ENCODE results near the gene COG8.
"Not testable (repeated sequence)": the region's sequence is repeated elsewhere in the genome, so short reads cannot be mapped to it uniquely, and the experiment has no call there.

Gene COG8

DNA sequence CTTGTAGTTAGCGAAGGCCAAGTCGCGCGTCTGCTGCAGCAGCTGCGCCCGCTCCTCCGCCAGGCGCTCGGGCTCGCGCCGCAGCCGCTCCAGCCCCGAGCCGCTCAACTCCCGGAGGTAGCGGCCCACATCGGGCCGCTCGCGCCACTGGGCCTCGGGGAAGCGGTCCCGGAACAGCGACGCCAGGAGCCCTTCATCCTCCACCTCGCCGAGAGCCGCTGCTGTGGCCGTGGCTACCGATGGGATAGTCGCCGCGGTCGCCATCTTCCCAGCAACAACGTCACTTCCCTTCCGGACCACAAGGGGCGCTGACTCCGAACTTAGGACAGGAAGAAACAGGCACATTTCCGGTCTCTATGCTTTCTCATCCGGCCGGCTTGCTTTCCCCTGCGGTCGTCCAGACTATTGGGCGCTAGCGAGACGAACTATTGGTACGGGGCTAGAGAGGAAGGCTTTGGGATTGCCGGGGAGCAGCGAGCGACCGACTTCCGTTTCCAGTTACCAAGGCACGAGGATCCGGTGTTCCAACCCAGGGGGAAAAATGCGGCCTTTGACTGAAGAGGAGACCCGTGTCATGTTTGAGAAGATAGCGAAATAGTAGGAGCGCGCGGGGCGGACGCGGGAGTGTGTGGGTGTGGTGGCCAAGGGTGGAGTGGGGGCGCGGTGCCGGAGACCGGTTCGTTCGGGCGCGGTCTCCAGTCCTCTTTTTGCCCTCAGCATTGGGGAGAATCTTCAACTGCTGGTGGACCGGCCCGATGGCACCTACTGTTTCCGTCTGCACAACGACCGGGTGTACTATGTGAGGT, at the start of gene COG8, which contains the start of gene NIP7:
Gene COG8, minus strand, starts transcription at position 276 of the 806 bp plus-strand sequence. Its CDS starts 12 bp downstream, at position 264.
Gene NIP7, plus strand, starts transcription at position 484 of the 806 bp plus-strand sequence. Its CDS starts 58 bp downstream, at position 542.
- DNase-seq (ENCODE audit: low spot score) = peak; percentile 96

DNA sequence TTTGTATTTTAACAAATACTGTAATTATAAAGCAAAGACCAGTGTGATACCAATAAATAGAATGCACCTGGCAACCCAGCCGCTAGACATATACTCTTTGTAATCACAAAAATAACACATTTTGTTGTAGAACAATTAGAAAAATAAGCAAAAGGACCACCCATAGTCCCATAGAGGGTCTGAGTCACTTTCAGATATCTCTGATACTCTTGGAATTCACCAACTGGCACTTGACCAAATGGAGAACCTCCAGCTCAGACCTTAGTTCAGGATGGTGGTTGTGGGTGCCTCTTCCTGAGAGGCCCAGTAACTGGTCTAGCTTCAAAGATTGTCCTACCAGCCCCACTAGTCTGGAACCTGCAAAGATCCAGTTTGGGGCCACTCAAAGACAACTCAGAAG, 47.2 kb upstream of the COG8 start:
- no peak for DNase-seq (ENCODE audit: low spot score)

DNA sequence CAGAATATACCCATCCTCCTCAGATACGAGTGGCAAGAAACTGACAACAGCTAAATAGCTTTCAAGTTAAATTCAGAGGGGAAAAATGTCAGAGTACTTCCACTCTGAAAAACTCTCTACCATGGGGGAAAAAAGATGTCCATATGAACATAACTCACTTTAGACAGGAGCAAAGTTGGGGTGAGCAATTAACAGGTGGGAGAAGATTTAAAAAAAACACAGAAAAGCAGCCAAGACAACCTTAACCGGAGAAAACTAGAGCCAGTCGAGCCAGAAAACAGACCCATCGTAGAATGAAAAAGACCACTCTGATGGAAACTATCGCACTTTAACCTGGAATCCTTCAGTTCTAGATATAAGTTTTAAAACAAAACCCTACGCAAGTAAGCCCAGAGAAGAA, 45.6 kb upstream of the COG8 start:
- DNase-seq (ENCODE audit: low spot score) = no peak

- DNase-seq (ENCODE audit: low spot score) = no peak
Observed at GRCh38 chr16:69382421-69382820, 43.1 kb upstream of the COG8 start.

DNA sequence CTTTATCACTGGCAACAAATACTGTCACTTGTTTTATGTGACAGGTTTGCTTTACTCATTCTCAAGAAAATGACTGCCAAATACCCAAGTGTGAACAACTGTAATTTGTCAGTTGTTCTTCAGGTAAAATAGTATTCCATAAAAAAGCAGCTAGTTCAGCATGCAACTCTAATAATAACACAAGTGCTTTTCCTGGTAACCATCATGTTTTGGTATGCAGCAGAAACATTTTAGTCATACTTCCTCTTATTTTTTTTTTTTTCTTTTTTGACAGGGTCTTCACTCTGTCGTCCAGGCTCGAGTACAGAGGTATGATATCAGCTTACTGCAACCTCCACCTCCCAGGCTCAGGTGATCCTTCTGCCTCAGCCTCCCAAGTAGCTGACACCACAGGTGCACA, 41.9 kb upstream of the COG8 start:
- no peak for DNase-seq (ENCODE audit: low spot score)

- no peak for DNase-seq (ENCODE audit: low spot score)
Observed at GRCh38 chr16:69378760-69379159, 39.4 kb upstream of the COG8 start.

GRCh38 chr16:69378036-69378435, 38.7 kb upstream of the COG8 start:
- DNase-seq (ENCODE audit: low spot score) = no peak

- DNase-seq (ENCODE audit: low spot score) = no peak
Observed at GRCh38 chr16:69376393-69377059, 37.2 kb upstream of the COG8 start.

DNA sequence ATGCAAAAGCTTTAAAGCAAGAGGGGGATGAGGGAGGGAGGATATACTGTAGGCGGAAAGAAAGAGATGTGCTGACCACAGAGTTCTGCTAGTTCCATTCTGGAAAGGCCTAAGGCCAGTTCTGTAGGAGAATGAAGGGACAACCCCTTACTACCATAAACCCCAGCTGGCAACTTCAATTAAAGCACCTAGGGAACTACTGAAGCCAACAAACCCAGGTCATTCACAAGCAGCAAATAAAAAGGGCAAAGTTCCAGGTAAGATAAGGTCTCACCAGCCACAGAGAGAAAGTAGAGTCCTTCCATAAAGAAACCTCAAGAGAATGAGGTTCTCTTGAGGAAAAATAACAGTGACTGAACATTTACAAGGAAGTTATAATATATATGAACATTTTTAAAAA, 33.7 kb upstream of the COG8 start:
- no peak for DNase-seq (ENCODE audit: low spot score)

DNA sequence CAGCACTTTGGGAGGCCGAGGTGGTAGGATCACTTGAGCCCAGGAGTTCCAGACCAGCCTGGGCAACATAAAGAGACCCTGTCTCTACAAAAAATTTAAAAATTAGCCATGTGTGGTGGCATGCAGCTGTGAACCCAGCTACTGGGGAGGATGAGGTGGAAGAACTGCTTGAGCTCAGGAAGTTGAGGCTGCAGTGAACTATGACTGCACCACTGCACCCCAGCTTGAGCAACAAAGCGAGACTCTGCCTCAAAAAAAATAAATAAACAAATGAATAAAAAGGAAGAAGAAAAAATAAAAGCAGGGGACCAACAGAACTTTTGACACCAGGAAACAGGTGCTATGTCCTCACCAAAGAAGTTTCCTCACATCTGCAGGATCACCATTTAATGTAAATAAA, 32.2 kb upstream of the COG8 start:
- no peak for DNase-seq (ENCODE audit: low spot score)

GRCh38 chr16:69368866-69369265, 29.5 kb upstream of the COG8 start:
- DNase-seq (ENCODE audit: low spot score) = no peak

- DNase-seq (ENCODE audit: low spot score) = no peak
Observed at GRCh38 chr16:69367980-69368379, 28.6 kb upstream of the COG8 start.

- no peak for DNase-seq (ENCODE audit: low spot score)
Observed at GRCh38 chr16:69366431-69366830, 27.1 kb upstream of the COG8 start.

- DNase-seq (ENCODE audit: low spot score) = no peak
Observed at GRCh38 chr16:69365901-69366300, 26.5 kb upstream of the COG8 start.

- no peak for DNase-seq (ENCODE audit: low spot score)
Observed at GRCh38 chr16:69364088-69364487, 24.7 kb upstream of the COG8 start.

DNA sequence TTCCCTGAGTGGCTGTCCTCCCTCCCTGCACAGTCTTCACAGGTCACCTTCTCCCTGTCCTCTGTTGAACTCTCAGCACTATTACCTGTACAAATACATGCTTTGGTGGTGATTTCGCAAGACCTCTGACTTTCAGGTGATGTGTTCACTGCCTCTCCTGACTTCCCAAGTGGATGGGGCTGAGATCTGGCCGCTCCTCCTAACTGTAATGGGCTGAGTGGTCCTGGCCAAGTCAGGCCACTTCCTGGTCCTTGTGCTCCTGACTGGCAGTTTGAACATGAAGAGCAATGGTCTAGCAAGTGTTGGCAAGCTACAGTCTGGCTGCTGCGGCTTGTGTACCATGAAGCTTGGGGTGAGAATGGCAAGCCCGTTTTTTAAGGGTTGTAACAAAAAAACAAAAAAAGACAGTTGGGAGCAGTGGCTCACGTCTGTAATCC, 23.9 kb upstream of the COG8 start:
- DNase-seq (ENCODE audit: low spot score) = no peak

DNA sequence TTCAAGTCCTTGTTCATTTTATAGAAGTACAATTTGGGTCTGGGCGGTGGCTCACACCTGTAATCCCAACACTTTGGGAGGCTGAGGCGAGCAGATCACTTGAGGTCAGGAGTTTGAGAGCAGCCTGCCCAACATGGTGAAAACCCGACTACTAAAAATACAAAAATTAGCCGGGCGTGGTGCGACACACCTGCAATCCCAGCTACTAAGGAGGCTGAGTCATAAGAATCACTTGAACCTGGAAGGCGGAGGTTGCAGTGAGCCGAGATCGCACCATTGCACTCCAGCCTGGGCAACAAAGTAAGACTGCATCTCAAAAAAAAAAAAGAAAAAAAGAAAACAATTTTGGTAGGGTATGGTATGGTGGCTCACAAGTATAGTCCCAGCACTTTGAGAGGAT, 20.7 kb upstream of the COG8 start:
- DNase-seq (ENCODE audit: low spot score) = not testable (repeated sequence)

- DNase-seq (ENCODE audit: low spot score) = no peak
Observed at GRCh38 chr16:69351309-69352027, 12.1 kb upstream of the COG8 start, which contains the start of gene TMED6. TMED6 (minus strand) TSS chr16:69351786; CDS start chr16:69351753, 33 bp downstream.

GRCh38 chr16:69350536-69351133, 11.3 kb upstream of the COG8 start:
- no peak for DNase-seq (ENCODE audit: low spot score)

DNA sequence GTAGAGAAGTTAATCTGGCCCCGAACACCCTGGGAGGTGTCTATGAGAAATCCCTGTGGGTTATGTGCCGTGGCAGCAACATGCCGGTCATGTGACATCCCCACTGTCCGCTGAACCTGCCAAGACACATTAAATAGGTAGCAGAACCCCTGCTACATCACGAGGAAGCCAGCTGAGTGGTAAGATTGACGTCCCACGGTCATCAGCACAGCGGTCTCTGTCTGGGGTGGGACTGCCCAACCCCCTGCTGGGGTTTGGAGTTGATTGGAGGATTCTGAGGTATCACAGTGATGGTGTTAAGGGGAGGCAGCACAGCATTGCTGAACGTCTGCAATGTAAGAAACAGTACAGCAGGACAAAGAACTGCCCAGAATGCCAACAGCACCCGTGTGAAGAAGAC, 10.2 kb upstream of the COG8 start:
- DNase-seq (ENCODE audit: low spot score) = no peak

DNA sequence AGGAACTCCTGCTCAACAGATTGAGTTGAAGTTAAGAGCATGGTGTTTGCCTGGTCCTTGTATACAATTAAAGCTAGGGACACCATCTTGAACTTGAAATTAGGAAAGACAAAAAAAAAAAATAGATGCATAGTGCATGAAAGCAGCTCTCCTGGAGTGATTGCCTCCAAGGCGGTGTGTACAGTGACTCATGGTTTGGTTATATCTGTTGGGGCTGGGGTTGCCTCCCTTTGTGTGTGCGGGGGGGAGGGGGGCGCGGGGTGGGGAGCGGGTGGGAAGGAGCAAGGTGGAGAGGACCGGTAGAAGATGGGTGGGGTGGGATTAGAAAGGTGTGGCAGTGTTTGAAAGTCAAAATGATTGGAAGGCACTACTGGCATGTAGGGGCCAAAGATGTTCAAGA, 8.9 kb upstream of the COG8 start:
- DNase-seq (ENCODE audit: low spot score) = no peak

DNA sequence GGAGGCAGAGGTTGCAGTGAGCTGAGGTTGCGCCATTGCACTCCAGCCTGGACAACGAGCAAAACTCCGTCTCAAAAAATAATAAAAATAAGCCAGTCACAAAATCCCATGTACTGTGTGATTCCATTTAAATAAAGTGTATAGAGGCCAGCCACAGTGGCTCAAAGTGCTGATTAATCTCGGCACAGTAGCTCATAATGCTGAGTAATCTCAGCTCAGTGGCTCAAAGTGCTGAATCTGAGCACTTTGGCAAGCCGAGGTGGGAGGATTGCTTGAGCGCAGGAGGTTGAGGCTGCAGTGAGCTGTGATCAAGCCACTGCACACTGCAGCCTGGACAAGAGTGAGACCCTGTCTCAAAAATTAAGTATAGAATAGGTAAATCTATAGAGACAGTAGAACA, 7.3 kb upstream of the COG8 start:
- DNase-seq (ENCODE audit: low spot score) = no peak
